Lower leg skin (tissue), 3 donors: Measurements from ENCODE around the gene NMT2.

ENCODE experiments used
- POLR2A ChIP-seq, 2 donors: fragments of 450-650 bp; IDR thresholded peaks; one replicate each; pipeline ENCODE4 v1.6.1; 2016 to 2017; ENCODE audit warnings: antibody characterized with exemption in 2 of 2, mild to moderate bottlenecking in 1 of 2, moderate library complexity in 1 of 2
- TF ChIP-seq, protein P1 (sequence below), 3 donors: fragments of 450-650 bp; IDR thresholded peaks; one replicate each; pipeline ENCODE4 v1.5.1; 2016; ENCODE audit warnings: antibody characterized with exemption in 3 of 3, mild to moderate bottlenecking in 3 of 3, moderate library complexity in 2 of 3

DNA sequence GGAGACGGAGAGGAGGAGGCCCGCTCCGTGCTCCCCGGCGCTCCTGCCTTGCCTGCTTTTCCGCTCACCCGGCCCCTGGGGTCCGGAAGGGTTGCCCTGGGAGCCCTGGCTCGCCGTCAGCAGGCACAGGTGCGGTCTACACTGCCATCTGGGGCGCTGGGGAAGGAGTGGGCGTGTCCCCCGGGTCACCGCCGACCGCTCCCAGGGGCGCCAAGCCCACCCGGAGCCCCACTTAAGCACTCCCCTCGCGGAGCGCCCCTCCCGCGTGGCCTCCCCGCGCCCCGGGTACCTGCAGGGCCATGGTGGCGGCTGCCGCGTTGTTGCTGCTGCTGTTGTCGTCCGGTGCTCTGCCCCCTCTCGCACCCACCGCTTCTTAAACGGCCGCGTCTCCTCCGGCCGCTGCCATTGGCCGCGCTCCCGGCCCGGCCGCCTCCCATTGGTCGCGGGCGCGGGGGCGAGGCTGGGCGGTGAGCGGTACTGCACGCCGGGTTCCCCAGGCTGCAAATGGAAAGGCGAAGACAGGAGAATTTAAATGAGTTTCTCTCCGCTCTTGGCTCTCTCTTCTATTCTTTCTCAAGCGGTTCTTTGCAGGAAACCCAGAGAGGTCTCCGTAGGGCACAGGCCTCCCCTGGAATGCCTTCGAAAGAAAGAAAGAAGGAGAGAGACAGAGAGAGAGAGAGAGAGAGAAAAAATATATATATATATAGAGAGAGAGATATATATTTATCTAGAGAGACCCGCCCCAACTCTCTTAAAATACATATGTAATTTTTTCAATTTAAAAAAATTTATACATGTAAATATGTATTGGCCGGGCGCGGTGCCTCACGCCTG is 79.8 kb downstream of the NMT2 start, which contains the start of gene ACBD7:
- TF ChIP-seq POLR2A (IDR thresholded peaks at IDR 0.05): no peak
- TF ChIP-seq, protein P1, sequence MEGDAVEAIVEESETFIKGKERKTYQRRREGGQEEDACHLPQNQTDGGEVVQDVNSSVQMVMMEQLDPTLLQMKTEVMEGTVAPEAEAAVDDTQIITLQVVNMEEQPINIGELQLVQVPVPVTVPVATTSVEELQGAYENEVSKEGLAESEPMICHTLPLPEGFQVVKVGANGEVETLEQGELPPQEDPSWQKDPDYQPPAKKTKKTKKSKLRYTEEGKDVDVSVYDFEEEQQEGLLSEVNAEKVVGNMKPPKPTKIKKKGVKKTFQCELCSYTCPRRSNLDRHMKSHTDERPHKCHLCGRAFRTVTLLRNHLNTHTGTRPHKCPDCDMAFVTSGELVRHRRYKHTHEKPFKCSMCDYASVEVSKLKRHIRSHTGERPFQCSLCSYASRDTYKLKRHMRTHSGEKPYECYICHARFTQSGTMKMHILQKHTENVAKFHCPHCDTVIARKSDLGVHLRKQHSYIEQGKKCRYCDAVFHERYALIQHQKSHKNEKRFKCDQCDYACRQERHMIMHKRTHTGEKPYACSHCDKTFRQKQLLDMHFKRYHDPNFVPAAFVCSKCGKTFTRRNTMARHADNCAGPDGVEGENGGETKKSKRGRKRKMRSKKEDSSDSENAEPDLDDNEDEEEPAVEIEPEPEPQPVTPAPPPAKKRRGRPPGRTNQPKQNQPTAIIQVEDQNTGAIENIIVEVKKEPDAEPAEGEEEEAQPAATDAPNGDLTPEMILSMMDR (IDR thresholded peaks at IDR 0.05): no peak
